GM10847 (cell line): Measurements from ENCODE around the gene TLX2.

Experiments used
- POLR2A ChIP-seq: IDR thresholded peaks from 2 replicates; pipeline ENCODE4 v1.6.1; 2011; ENCODE audit not compliant: insufficient read length; ENCODE audit errors: extremely low read depth

TLX2 gene

DNA sequence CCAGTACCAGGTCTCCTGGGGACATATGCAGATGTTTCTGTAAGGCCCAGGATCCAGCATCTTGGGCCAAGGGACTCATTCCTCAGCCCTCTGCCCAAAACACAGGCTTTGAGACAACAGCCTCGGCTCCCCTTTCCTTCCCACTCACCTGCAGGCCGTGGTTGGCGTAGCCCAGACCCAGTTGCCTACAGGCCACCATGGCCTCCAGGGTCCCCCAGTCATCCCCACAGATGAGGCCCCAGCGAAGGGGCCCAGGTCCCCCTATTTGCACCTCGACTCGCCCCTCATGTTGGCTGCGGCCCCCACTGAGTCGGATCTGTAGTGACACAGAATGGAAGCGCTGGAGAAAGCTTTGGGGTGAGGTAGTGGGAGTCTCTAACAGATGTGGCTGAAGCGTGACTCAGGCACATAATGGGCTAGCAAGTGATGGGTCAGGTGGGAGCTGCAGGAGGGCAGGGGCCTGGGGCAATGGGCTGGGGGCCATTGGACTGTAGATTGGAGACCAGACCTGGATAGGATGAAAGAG, 21.3 kb downstream of the TLX2 start:
- TF ChIP-seq POLR2A, result no peak

DNA sequence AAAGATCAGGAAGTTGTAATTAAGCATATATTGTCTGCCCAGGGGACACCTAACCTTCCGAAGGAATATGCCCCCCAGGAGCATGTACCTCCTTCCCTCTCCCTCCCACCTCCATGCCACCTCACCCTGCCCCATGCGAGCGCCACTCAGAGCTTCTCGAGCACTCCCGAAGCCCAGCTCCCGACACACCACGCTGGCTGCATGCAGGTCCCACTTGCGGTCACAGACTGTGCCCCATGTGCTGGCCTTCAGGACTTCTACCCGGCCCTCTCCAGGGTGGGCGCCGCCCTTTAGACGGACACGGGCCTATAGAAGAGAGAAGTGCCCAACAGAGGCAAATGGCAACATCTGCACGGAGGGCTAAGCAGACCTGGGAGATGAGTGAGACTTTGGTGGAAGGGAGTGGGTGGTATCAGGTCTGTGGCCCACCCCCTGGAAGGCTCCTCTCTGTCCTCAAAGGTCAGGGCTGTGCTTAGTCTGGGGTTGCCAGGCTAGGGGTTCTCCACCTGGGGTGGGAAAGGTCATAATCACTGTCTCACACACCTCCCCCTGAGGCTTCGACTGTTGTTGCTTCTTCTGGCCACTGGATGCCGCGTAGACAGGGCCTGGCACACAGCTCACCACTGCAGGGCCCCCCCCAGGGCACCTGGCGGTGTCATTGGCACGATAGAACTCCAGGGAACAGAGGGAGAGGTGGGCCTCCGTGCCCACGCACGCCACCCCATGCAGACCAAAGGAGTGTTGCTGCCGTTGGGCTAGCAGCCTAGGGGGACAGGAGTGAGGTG, 22.1 kb downstream of the TLX2 start:
- TF ChIP-seq POLR2A, result no peak

GRCh38 chr2:74537140-74537539, 22.9 kb downstream of the TLX2 start:
- no peak for TF ChIP-seq POLR2A

DNA sequence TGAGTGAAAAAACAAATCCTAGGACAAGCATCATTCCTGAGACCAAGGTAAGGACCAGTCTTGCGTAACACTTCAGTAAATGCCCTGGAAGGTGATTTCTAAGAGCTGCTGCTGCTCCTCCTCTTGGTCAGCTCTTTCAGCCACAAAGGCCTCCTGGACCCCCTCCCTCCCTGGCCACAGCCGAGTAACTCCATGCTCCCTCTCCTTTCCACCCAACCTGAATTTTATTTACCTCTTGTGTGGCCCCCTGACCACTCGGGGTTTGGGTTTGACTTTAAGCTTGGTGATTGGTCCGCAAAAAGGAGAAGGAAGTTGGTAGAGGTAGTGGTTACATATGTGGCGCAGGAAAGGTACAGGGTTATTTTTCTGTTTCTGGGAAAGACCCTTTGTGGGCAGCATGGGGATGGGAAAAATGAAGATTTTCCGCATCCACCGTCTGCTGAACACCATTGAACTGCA, 24.7 kb downstream of the TLX2 start:
- TF ChIP-seq POLR2A, result no peak

GRCh38 chr2:74540291-74540690, 26.0 kb downstream of the TLX2 start:
- no peak for TF ChIP-seq POLR2A

GRCh38 chr2:74542978-74543377, 28.7 kb downstream of the TLX2 start:
- TF ChIP-seq POLR2A, result no peak

GRCh38 chr2:74544634-74545033, 30.4 kb downstream of the TLX2 start:
- TF ChIP-seq POLR2A, result no peak

GRCh38 chr2:74546004-74546403, 31.8 kb downstream of the TLX2 start:
- no peak for TF ChIP-seq POLR2A

- TF ChIP-seq POLR2A, result no peak
Measured at GRCh38 chr2:74548285-74548899, 34.1 kb downstream of the TLX2 start.

DNA sequence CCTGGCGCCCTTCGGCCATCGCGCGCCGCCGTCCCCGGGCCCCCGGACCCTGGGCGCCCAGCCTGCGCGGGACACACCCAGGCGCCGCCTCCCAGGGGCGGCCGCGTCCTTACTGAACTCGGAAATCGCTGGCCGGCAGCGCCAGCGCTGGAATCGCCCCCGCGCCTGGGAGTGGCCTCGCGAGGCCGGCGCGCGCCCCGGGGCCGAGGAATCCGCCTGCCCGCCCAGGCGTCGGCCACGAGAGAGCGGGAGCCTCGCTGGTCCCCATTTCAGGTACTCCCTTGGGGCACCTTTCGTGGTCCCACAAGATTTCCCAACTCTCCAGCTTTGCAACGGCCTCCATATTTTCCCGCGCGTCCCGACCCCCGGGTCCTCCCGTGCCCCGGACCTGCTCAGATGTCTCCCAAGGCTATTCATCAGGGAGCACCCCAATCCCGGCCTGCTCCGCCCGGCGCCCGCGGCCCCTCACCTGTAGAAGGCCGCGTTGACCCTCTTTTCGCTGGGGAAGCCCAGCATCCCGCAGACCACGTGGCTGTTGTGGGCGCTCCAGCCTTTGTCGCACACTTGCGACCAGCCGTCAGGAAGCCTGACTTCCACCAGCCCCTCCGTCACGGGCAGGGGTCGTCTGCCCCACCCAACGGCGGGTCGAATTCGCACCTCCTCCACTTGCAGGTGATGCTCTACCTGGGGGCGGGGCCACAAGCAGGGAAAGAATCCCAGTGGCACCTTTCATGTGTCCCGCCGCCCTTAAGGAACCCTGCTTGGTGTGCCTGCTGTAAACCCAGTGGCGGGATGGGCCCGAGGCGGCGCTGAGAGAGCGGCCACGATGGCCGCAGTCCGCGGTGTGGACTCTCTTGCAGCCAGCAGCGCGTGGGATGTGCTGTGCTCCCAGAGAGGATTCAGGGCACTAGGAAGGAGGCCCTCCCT, 34.9 kb downstream of the TLX2 start:
- TF ChIP-seq POLR2A, result peak; percentile 24

- TF ChIP-seq POLR2A, result no peak
Measured at GRCh38 chr2:74550231-74550630, 36.0 kb downstream of the TLX2 start.

DNA sequence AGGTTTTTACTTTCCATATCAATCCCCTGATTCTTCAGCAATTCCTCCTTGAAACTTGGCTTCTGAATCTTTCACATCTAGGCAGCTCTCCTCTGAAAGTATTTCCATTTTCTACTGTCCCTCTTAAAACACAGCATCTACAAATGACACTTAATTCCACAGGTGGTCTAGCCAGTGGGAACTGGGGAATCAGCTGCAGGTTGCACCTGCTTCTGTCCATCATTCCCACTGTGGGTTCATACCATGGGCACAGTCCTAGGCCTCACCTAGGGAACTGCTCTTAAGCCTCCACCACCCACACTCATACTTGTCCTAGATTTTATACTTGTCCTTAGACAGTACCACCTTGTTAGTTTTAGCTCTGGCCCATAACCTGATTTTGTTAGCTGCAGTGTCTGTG, 37.3 kb downstream of the TLX2 start:
- TF ChIP-seq POLR2A, result no peak

DNA sequence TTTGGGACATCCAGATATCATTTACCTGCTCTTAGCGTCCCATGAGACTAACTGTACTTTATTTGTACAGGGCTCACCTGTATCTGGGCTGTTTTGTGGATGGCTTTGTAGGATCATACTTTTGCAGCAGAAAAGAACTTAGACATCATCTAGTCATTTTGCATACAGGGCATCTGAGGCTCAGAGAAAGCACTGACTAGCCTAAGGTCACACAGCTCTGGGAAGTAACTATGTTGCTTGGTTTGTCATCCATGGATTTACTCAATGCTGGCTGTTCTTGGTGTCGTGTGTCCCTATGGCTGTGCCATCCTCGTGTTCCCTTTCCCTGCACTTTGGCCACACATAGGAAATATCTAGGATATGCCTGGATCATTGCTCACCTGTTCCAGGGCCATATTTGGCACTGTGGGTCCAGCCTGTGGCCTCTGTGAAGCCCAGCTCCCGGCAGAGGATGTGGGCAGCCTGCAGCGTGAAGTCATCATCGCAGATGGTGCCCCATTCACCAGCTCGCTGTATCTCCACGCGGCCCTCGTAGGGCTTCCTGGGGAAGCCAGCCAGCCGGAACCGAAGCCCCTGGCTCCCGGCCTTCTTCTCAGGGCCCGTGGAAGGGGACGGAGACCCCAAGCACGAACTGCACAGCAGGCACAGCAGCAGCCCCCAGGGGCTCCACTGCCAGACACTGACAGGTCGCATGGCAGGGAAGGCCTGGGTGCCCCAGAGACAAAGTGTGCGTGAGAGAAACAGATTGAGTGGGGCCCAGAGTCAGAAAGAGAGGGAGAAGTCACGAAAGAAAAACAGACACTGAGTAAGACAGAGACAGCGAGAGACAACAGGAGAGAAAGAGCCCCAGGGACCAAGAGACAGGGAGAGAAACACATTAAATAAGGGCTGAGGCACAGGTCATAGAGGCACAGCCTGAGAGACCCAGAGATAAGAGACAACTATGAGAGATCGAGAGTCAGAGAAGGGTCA, 38.0 kb downstream of the TLX2 start:
- TF ChIP-seq POLR2A, result no peak
